GM23248 (cell line): ENCODE data around the gene APMAP. TPM values are rescaled to one million over a fixed set of nuclear protein-coding genes. Genes with fewer than 3 reads are reported as not detected.

Experiments
- DNase-seq: peaks from one replicate; pipeline ENCODE4 v3.0.0-alpha.2; 2015
- H2AFZ ChIP-seq: fragments of 200-600 bp; sonication (generic); 2 replicates; pipeline ENCODE4 v1.6.1; 2016; ENCODE audit warnings: antibody characterized with exemption
- H3F3A ChIP-seq: fragments of 200-600 bp; sonication (generic); 2 replicates; pipeline ENCODE4 v1.6.1; 2016; ENCODE audit warnings: mild to moderate bottlenecking, antibody characterized with exemption, mixed run types; ENCODE audit not compliant: insufficient read depth
- H3K27ac ChIP-seq: fragments of 200-600 bp; sonication (generic); 2 replicates; pipeline ENCODE4 v1.5.1; 2016; ENCODE audit warnings: mild to moderate bottlenecking
- H3K27me3 ChIP-seq: fragments of 200-600 bp; sonication (generic); replicated peaks from 2 replicates; pipeline ENCODE4 v1.6.1; 2016; ENCODE audit warnings: mild to moderate bottlenecking; ENCODE audit not compliant: insufficient read depth
- H3K36me3 ChIP-seq: fragments of 200-600 bp; sonication (generic); 2 replicates; pipeline ENCODE4 v1.6.1; 2016; ENCODE audit warnings: low read depth, mild to moderate bottlenecking
- H3K4me1 ChIP-seq: fragments of 200-600 bp; sonication (generic); 2 replicates; pipeline ENCODE4 v1.6.1; 2016; ENCODE audit warnings: mild to moderate bottlenecking; ENCODE audit not compliant: insufficient read depth
- H3K4me2 ChIP-seq: fragments of 200-600 bp; sonication (generic); one replicate; pipeline ENCODE4 v1.6.1; 2016; ENCODE audit warnings: mild to moderate bottlenecking; ENCODE audit not compliant: unreplicated experiment
- H3K4me3 ChIP-seq: fragments of 200-600 bp; sonication (generic); 2 replicates; pipeline ENCODE4 v1.5.1; 2016; ENCODE audit warnings: mild to moderate bottlenecking
- H3K79me2 ChIP-seq: fragments of 200-600 bp; sonication (generic); 2 replicates; pipeline ENCODE4 v1.6.1; 2016; ENCODE audit warnings: mild to moderate bottlenecking; ENCODE audit not compliant: insufficient read depth
- H3K9ac ChIP-seq: fragments of 200-600 bp; sonication (generic); 2 replicates; pipeline ENCODE4 v1.6.1; 2016; ENCODE audit warnings: mild to moderate bottlenecking
- H3K9me2 ChIP-seq: fragments of 200-600 bp; sonication (generic); 2 replicates; pipeline ENCODE4 v1.6.1; 2016; ENCODE audit warnings: mixed run types, mild to moderate bottlenecking, moderate library complexity; ENCODE audit not compliant: insufficient read depth
- H3K9me3 ChIP-seq: fragments of 200-600 bp; sonication (generic); one replicate; pipeline ENCODE4 v1.6.1; 2017; ENCODE audit warnings: low read depth
- H4K20me1 ChIP-seq: fragments of 200-600 bp; sonication (generic); 2 replicates; pipeline ENCODE4 v1.6.0; 2016; ENCODE audit not compliant: insufficient read depth
- EZH2 ChIP-seq: fragments of 200-600 bp; sonication (generic); IDR thresholded peaks from 2 replicates; pipeline ENCODE4 v1.6.1; 2018; ENCODE audit warnings: antibody characterized with exemption, mild to moderate bottlenecking; ENCODE audit not compliant: insufficient read depth, poor library complexity, severe bottlenecking
- EZH2phosphoT487 ChIP-seq: fragments of 200-600 bp; sonication (generic); IDR thresholded peaks from 2 replicates; pipeline ENCODE4 v1.6.1; 2018; ENCODE audit warnings: antibody characterized with exemption, moderate library complexity, mild to moderate bottlenecking, low read depth; ENCODE audit not compliant: insufficient read depth
- WGBS, 2 experiments: methylation state at CpG; one replicate each; pipeline ENCODE4 v1.1.6; 2015 to 2017; ENCODE audit warnings: low lambda C conversion rate in 2 of 2, low coverage in 1 of 2; ENCODE audit errors: missing lambda C conversion rate in 2 of 2; 5-methylcytosine and 5-hydroxymethylcytosine counted together
- in situ Hi-C: fragments of 300-500 bp; cut with MboI; formaldehyde crosslinking; loops from 2 replicates; pipeline ENCODE4 v1.15.0; 2020
- polyA plus RNA-seq: library from polyadenylated mRNA; unstranded; fragments of >200 nt; fragmentation: Nextera tagmentation; extraction: Ambion mirVana; gene quantifications from 2 replicates; pipeline ENCODE4 v1.2.1, GENCODE V29; 2016
- total RNA-seq: library from RNA; depleted of rRNA; stranded (reverse); fragments of >200 nt; shearing (Covaris generic); gene quantifications from 2 replicates; pipeline ENCODE4 v1.2.3, GENCODE V29; 2014

APMAP gene
- total and polyA plus RNA-seq, 2 experiments from 2014 or later, result 109 to 123 TPM

- Histone ChIP-seq H3K9me2 (no peaks in the 10 kb centered on the region), H3K9ac (no peak overlapping the region), H3K27ac (no peak overlapping the region), H3K4me1 (no peaks in the 10 kb centered on the region), H3K79me2 (no peaks in the 10 kb centered on the region), H3K4me3 (no peak overlapping the region), H3K4me2 (no peak overlapping the region), H2AFZ (no peak overlapping the region), H3K9me3 (no peaks in the 10 kb centered on the region), H3F3A (no peaks in the 10 kb centered on the region), H4K20me1 (no peaks in the 10 kb centered on the region), H3K36me3 (no peaks in the 10 kb centered on the region), H3K27me3 (no peaks in the 10 kb centered on the region)
- in situ Hi-C loops, result loop anchor here (25.0 kb wide), 1 partner anchor 675 kb away; the partner anchor contains the start of gene ZNF337
- DNase-seq, result no peak
- no peak for TF ChIP-seq EZH2phosphoT487
- TF ChIP-seq EZH2, result no peak
- WGBS, 2 experiments, result 88 to 94% methylated on average over 19 to 21 of the region's 21 CpGs
Measured at GRCh38 chr20:25012616-25013189, 20.2 kb upstream of the APMAP start.

- H3K9ac ChIP-seq, result no peak overlapping the region
- H4K20me1 ChIP-seq, result no peaks in the 10 kb centered on the region
- H3K79me2 ChIP-seq, result no peaks in the 10 kb centered on the region
- TF ChIP-seq EZH2phosphoT487 (no peak), EZH2 (no peak)
- H3K9me2 ChIP-seq, result no peaks in the 10 kb centered on the region
- no peaks in the 10 kb centered on the region for H3K4me1 ChIP-seq
- no peak overlapping the region for H2AFZ ChIP-seq
- H3K27me3 ChIP-seq, result no peaks in the 10 kb centered on the region
- H3K36me3 ChIP-seq, result no peaks in the 10 kb centered on the region
- H3K27ac ChIP-seq, result no peak overlapping the region
- in situ Hi-C loops, result loop anchor here (25.0 kb wide), 1 partner anchor 675 kb away; the partner anchor contains the start of gene ZNF337
- H3F3A ChIP-seq, result no peaks in the 10 kb centered on the region
- H3K4me3 ChIP-seq, result no peak overlapping the region
- H3K9me3 ChIP-seq, result no peaks in the 10 kb centered on the region
- DNase-seq, result no peak
- H3K4me2 ChIP-seq, result no peak overlapping the region
- WGBS, 2 experiments, result 93 to 94% methylated on average over 12 of the region's 12 CpGs
Measured at GRCh38 chr20:25011831-25012241, 19.3 kb upstream of the APMAP start.

GRCh38 chr20:25011261-25011660, 18.7 kb upstream of the APMAP start:
- DNase-seq, result no peak
- no peaks in the 10 kb centered on the region for H3K9me3 ChIP-seq
- H3F3A ChIP-seq, result no peaks in the 10 kb centered on the region
- H2AFZ ChIP-seq, result no peak overlapping the region
- no peaks in the 10 kb centered on the region for H3K9me2 ChIP-seq
- no peaks in the 10 kb centered on the region for H3K27me3 ChIP-seq
- H3K79me2 ChIP-seq, result no peaks in the 10 kb centered on the region
- WGBS, 2 experiments, result 81 to 85% methylated on average over 6 of the region's 6 CpGs
- H3K4me1 ChIP-seq, result no peaks in the 10 kb centered on the region
- no peak overlapping the region for H3K4me2 ChIP-seq
- H3K36me3 ChIP-seq, result no peaks in the 10 kb centered on the region
- H3K9ac ChIP-seq, result no peak overlapping the region
- no peak overlapping the region for H3K27ac ChIP-seq
- H4K20me1 ChIP-seq, result no peaks in the 10 kb centered on the region
- TF ChIP-seq EZH2phosphoT487, result no peak
- no peak for TF ChIP-seq EZH2
- no peak overlapping the region for H3K4me3 ChIP-seq
- in situ Hi-C loops, result loop anchor here (25.0 kb wide), 1 partner anchor 676 kb away; the partner anchor contains the start of gene ZNF337

GRCh38 chr20:25009218-25010145, 16.9 kb upstream of the APMAP start:
- H2AFZ ChIP-seq, result no peak overlapping the region
- no peaks in the 10 kb centered on the region for H3K27me3 ChIP-seq
- H4K20me1 ChIP-seq, result no peaks in the 10 kb centered on the region
- H3F3A ChIP-seq, result no peaks in the 10 kb centered on the region
- 78 to 82% methylated on average over 10 of the region's 10 CpGs for WGBS, 2 experiments
- H3K36me3 ChIP-seq, result no peaks in the 10 kb centered on the region
- H3K4me1 ChIP-seq, result no peaks in the 10 kb centered on the region
- H3K27ac ChIP-seq, result no peak overlapping the region
- H3K4me2 ChIP-seq, result no peak overlapping the region
- in situ Hi-C loops, result loop anchor here (25.0 kb wide), 1 partner anchor 678 kb away; the partner anchor contains the start of gene ZNF337
- H3K79me2 ChIP-seq, result no peaks in the 10 kb centered on the region
- no peak for TF ChIP-seq EZH2phosphoT487
- TF ChIP-seq EZH2, result no peak
- no peak overlapping the region for H3K9ac ChIP-seq
- H3K9me3 ChIP-seq, result no peaks in the 10 kb centered on the region
- no peak overlapping the region for H3K4me3 ChIP-seq
- peak; percentile 31 for DNase-seq
- no peaks in the 10 kb centered on the region for H3K9me2 ChIP-seq
